HG03097 (cell line): ENCODE results near the gene TMEM238.
"Not testable (repeated sequence)": the region's sequence is repeated elsewhere in the genome, so short reads cannot be mapped to it uniquely, and the experiment has no call there.

Source experiments
- ATAC-seq: cut with Tn5 transposase; IDR thresholded peaks from one replicate; pipeline ENCODE4 v1.9.1; 2021; ENCODE audit not compliant: unreplicated experiment, low FRiP score

The TMEM238 gene, protein sequence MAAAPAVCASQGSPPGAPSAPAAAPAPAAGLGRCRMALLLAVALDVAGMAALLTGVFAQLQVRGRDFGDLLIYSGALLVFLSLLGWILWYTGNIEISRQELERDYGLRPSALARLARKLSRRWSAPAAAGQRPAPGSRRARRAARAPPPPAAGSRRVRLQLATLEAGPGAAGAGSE

DNA sequence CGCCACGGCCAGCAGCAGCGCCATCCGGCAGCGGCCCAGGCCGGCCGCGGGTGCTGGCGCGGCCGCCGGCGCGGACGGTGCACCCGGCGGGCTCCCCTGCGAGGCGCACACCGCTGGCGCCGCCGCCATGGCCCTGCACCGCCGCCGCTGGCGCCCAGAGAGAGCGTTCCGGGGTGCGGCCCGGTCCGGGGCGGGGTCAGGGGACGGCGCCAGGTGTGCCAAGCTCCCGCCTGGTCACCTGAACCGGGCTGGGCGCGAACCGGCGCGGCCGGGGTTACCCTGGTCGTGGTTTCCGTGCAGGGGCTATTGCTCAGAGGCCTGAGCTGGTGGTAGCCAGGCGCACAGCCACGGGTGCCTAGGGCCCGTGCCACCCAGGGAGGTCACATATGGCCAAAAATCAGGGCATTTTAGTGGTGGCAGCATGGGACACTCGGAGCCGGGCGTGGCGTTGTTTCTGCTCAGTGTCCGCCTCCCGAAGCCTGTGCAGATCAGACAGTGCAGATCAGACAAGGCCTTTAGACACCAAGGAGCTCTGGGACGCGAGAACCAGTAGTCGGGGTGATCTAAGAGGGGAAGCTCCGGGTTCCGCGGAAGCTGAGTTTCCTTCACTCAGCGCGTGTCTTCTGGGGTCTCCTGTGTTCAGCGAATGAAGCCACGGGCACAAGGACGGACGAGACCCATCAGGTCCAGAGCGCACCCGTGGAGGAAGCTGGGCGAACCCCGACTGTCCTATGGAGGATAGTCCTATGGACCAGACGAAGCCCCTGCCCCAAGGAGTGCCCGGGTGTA lies at the start of gene TMEM238:
Gene TMEM238 (minus strand): TSS at position 162 of the 789 bp plus-strand sequence. CDS start 33 bp downstream, at position 129.
- ATAC-seq, result no peak

DNA sequence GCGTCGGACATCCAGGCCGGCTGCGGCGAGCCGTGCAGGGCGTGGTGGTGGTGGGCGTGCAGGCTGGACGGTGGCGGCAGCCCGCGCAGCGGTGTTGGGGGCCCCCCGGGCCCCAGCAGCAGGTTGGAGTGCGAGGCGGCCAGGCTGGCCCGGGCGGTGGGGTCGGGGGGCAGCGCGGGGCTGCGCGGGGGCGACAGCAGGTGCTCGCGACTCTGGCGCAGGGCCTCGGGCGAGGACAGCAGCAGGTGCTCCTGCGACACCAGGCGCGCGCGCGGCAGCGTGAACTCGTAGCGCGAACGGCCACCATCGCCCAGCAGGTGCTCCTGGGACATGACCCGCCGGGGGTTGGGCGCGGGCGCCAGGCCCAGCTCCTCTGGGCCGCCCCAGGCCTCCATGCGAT lies 49.2 kb upstream of the TMEM238 start:
- ATAC-seq, result no peak

DNA sequence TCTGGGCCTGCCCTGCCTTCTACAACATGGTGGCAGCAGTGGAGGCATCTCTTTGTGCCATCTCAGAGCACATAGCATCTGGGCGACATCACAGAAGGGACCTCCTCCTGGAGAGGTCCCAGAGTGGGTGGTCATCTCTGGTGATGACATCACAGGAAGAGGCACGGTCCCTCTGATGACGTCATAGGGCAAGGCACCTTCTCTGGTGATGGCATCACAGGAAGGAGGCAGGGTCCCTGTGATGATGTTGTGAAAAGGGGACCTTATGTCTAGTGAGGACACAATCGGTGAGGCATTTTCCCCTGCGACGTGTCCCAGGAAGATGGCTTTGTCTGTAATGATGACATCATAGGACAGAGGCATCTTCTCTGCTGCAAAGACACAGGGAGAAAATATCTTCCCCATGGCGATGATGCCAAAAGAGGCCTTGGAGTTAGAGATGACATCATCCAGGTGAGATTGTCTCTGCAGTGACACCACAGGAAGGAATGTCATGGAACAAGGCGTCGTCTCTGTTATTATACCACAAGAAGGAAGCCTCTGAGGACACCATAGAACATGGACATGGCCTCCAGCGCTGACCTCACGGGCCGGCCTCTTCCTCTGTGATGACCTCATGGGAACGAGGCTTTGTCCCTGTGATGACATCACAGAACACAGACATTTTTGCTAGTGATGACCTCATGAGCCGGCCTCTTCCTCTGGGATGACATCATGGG lies 48.3 kb upstream of the TMEM238 start:
- ATAC-seq, result no peak

DNA sequence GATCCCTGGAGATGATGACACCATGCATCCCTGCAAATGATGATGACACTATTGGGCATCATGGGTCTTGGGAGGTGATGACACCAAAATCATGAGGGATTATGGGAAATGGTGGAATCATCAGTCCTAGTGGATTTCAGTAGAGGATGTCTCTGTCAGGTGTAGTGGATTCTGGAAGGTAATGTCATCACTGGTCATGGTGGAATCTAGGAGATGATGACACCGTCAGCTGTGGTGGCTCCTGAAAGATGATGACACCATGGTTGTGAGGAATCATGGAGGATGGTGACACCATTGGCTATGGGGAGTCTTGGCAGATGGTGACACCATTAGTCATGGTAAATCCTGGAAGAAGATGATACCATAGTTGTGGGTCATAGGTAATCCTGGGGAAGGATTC lies 47.1 kb upstream of the TMEM238 start:
- no peak for ATAC-seq

DNA sequence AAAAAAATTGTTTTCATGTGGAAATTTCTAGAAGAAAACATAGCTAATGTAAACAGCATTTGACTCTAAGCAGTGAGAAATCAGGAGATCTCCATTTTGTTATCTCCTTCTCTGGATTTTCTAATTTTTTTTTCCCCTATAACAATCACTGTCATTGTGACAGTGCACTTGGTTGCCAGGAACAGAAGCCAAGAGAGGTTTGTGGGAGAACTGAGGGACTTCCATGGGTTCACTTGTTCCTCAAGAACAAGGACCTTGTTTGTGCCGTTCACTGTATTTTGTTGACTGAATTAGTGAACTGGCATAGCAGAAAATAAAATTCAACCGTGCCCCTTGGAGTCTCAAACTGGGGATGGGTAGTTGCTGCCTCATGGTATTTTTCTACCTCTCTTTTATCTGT lies 42.0 kb upstream of the TMEM238 start:
- ATAC-seq, result no peak

DNA sequence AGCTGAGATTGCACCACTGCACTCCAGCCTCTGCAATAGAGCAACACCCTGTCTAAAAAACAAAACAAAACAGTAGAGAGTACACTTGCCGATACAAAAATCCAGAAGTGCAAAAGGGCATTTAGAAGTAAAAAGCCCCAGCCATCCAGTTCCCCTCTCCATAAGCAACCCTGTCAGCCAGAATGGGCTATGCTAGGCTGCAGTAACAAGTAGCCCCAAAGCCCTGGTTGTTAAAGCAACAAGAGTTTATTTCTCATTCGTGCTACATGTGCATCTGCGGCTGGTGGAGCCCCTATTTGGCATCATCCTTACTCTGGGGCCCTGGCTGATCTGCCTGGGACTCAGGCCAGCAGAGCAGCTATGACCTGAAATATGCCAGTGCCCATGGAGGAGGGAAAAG lies 40.4 kb upstream of the TMEM238 start:
- ATAC-seq, result no peak

DNA sequence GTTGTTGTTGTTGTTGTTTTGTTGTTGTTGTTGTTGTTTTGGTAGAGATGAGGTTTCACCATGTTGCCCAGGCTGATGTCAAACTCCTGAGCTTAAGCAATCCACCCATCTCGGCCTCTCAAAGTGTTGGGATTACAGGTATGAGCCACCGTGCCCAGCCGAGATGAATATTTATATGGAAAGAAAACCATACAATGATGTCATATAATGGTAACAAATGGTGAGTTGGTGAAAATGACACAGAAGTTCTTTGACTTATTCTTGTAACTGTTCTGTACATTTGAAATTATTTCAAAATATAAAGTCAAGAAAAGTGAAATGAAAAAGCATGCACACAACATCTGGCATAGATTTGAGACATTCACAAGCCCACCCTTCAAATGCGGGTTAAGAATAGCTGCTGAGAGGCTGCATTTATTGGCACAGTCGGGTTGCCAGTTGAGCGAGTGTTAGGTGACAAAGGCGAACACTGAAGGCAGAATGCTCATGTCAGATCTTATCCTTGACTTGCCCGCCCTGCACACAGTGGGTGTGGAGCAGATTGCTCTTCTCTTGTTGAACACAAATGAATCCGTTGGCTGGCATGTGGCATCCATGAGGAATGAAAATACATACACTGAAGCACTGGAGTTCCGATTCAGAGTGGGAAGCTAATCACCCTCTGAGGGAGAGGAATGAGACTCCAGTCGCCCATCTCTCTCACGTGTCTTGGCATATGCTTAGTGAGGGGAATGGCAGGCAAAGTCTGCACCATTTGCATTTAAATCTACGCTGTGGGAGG lies 39.3 kb upstream of the TMEM238 start:
- ATAC-seq, result no peak

DNA sequence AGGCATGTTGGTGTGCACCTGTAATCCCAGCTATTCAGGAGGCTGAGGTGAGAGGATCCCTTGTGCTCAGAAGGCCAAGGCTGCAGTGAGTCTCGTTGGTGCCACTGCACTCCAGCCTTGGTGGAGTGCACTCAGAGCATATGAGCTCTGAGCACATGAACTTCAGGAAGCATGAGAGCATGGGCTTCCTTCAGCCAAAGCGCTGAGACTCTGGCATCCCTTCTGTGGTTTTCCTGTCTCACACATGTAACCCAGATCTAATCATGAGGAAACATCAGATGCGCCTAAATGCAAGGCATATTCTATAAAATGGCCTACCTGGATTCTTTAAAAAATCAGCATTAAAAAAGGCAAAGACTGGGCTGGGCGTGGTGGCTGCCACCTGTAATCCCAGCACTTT lies 37.2 kb upstream of the TMEM238 start:
- not testable (repeated sequence) for ATAC-seq

DNA sequence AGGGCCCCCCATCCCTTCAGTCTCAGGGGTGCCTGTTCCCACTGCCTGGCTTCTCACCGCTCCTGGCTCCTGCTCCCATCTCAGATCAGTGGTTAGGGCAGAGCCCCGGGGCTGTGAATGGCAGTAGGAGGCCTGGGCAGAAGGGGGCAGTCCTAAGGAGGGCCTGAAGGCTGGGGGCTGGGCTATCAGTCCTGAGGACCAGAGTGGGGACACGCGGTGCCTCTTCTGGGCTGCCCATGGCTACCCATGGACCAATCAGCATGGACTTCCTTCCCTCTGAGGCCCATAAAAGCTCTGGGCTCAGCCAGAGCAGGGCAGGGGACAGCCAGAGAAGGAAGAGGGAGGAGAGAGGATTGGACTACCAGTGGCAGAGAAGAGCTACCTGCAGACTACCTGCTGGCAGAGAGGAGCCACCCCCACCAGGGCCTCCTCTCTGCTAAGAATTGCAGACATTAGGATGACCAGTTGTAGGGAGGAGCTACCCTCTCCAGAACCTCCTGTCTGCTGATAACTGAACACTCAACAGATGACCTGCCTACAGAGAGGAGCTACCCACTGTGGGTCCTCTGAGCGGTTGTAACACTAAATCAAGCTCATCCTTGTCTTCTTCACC lies 35.6 kb upstream of the TMEM238 start:
- no peak for ATAC-seq

DNA sequence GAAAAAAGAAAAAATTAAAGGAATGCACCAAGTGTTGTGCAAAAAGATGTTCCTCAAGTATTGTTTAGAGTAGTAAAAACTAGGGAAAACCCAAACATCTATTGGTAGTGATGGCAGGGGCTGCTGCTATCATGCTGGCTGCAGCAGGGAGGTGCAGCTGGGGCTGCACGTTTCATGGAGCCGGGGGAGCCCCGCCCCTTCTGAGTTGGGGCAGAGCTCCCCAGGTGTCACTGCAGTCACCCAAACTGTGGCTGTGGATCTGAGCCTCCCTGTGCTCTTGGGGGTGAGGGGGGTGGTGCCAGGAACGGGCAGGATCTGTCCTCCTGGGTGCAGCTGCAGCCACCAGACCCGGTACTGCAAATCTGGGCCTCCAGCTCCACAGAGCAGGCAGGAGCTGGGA lies 35.0 kb upstream of the TMEM238 start:
- no peak for ATAC-seq

DNA sequence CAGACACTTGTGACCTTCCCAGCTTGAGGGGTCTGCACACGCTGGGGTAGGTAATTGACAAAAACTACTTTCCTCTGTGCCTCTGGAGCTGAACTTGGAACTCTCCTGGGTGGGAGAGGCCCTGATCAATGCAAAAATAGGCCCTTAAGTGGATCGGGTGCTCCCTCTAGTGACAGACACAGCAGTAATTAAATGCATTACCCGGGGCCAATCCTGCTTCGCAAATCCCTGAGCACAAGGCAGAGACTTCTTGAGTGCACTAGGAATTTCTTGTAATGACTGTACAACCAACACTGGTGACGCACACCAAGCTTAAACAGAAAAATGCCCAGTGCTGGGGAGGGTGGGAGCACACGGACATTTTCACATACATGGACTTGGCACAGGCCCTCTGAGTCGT lies 34.1 kb upstream of the TMEM238 start:
- ATAC-seq, result no peak

DNA sequence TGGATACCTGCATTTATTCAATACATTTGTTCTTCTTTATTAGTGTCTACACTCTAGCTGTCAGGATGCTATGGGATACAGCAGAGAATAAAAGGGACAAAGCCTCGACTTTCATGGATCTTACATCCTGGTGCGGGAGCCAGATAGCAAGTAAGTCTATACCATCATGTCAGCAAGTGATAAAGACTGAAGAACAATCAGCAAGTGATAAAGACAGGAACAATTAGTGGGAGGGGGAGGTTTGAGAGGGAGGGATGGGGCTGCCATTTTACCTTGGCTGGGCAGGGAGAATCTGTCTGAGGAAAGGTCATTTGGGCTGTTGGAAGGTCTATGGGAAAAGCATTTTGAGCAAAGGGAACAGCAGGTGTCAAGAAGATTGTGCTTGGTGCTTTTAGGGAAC lies 26.1 kb upstream of the TMEM238 start:
- no peak for ATAC-seq

DNA sequence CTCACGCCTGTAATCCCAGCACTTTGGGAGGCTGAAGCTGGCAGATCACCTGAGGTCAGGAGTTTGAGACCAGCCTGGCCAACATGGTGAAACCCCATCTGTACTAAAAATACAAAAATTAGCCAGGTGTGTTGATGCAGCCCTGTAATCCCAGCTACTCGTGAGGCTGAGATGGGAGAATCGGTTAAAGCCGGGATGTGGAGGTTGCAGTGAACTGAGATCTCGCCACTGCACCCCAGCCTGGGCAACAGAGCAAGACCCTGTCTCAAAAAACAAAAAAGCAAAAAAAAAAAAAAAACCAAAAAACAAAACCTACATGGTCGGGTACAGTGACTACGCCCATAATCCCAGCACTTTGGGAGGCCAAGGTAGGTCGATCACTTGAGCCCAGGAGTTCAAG lies 25.1 kb upstream of the TMEM238 start:
- ATAC-seq, result not testable (repeated sequence)

DNA sequence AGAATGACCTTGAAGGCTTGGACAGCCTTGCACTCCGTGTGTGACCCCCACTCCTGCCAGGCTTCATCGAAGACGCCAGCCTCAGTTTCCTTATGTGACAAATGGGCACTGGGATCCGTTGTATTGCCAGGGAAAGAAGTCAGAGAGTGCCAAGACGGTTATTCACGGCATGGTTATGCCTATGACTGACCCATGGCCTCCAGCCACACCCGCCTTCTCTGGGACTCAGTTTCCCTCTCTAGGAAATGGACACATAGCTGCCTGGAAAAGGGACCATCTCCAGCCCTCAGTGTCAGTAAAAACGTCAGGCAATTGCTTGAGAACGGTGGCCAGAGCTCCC lies 24.4 kb upstream of the TMEM238 start:
- no peak for ATAC-seq

DNA sequence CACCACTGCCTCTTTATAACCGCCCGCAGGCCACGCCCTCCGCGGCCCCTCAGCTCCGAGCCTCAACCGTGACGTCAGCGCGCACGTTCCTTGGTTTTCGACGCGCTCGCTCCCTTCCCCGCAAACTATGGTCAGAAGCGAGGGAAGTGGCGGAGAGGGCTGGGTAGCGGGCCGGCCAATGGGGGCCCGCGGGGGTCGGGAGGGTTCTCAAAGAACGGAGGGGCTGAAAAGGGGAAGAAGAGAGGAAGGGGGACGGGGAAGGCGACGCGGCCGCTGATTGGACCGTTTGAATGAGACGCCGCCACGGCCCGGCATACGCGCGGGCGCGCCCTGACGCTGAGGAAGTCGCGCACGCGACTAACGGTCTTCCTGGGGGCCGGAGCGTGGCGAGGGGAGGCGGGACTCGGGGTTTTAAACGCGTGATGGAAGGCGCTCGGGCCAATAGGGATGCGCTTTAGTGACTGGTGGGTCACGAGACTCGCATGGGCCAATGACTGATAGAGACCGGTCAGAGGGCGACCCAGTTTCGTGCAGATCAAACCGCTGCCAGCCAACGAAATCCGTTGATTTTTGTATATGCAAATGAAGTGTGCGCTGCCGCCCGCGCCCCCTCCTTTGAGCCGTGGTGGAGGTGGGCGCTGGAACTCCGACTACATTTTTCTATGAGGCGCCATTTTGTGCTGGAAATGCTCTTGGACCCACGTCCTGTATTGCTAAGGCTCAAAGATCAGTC lies 23.9 kb upstream of the TMEM238 start:
- peak; percentile 82 for ATAC-seq

DNA sequence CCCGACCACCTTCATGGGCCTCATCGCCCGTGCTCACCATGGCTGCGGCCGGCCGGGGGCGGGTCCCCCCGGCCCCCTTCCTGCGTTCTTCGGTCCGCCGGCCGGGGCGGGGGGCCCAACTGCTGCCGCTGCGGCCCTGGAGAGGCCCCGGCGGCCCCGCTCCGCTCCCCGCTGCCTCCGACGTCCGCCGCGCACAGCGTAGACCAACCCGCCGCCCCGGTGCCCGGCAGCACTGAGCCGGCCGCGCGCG lies 23.4 kb upstream of the TMEM238 start, which contains the start of gene UBE2S:
Gene UBE2S (minus strand): TSS at position 239 of the 250 bp plus-strand sequence. CDS start 199 bp downstream, at position 40.
- peak; percentile 27 for ATAC-seq

DNA sequence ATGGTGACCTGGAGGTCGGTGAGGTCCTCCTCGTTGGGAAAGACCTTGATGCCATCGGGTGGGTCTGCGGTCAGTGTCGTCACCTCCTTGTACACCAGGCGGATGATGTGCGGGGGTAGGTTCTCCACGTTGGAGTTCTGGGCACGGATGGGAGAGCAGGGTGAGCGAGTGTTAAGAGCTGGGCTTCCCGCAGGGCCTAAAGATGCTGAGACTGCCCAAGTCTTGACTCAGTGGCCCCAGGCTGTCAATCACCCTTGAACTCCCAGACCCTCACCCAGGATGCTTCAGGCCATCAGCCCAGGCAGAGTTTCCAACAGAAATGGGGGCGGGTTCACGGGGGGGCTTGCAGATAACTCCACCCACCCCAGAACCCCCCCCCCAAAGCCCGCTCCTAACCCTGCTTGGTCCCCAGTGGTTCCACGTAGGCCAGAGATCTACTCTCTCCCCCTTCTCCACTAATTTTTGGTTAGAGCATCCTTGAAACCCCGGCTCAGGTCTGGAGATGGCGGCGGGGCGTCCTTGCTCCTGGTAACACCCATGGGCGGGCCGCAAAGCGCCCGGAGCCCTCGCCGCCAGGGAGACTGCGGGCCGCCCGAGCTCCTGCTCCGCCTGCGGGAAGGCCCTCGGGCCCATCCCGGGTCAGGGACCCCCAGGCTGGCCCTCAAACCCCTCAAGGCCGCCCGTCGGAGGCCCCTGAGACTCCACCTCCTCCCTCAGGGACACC lies 22.9 kb upstream of the TMEM238 start:
- peak; percentile 7 for ATAC-seq

DNA sequence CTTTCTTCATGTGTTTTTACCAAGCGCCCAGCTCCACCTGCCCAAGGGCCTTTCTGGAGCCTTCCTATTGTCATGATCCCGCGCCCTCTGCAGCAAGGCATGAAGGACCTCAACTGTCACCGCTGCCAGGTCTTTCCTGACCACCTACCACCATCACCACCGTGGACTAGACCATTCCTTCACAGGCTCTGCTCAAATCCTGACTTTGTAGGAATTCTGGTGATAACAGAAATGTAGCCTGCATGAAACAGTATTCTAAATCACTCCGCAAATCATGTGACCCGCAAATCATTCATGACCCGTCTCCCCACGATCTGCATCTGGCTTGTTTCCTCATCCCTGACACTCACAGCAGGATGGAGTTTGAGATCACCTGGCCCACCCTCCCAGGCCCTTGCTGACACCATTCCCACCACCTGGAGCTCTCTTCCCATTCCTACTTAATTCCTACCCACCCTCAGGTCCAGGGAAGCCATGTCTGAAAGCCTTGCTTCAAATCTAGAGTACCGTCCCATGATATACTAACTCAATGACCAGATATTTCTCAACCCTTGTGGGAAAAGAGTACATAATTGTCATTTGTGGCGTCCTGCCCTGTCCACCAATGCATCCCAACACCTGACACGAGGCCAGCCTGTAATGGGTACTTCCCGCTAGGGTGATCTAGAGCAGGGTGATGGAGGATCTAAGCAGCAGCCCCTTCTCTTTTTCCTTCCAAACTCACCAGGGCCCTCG lies 22.2 kb upstream of the TMEM238 start:
- ATAC-seq, result no peak

DNA sequence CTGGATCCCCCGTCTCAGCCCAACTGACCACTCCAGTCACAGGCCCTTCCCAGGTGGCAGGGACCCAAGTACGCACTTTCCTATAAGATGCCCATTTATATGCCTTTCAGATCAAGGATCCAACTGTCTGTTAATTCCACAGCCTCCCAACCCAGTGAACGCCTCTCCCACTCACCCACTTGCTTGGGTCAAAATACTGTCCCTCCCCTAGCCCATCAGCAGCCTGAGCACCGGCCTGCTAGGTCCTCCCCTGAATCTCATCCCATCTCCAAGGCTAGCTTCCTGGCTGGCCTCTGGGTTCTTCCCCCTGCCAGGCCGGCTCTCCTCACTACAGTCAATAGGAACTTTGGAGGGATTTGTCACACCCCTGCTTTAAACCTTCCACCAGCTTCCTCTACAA lies 21.5 kb upstream of the TMEM238 start:
- no peak for ATAC-seq
